PC-3 (cell line): Measurements from ENCODE around the gene PAQR4. TPM values are rescaled to one million over a fixed set of nuclear protein-coding genes. Genes with fewer than 3 reads are reported as not detected.

Experiments used
- ATAC-seq: fragments of 200-7000 bp; cut with Tn5 transposase; 2 replicates; pipeline ENCODE4 v1.9.1; 2020; ENCODE audit warnings: mild to moderate bottlenecking, moderate library complexity
- BruUV-seq: library from RNA; stranded (reverse); fragments of 400-500 nt; replicated peaks from 2 replicates; lab custom pipeline; 2021; lab: Mats Ljungman, UMichigan
- CTCF ChIA-PET: fragments of 300-600 bp; sonication (Branson Sonifier 250); formaldehyde crosslinking; loops from one replicate; lab custom pipeline; 2022; ENCODE audit warnings: antibody characterized with exemption; lab: Charles Lee
- POLR2A ChIA-PET: fragments of 300-600 bp; sonication (Branson Sonifier 250); formaldehyde crosslinking; loops from one replicate; lab custom pipeline; 2022; ENCODE audit warnings: antibody characterized with exemption; ENCODE audit not compliant: unreplicated experiment; lab: Charles Lee
- DNase-seq: peaks from one replicate; pipeline ENCODE4 v3.0.0-alpha.2; 2015
- H2AFZ ChIP-seq: fragments of 300-600 bp; sonication (generic); 2 replicates; pipeline ENCODE4 v1.6.0; 2016; ENCODE audit warnings: antibody characterized with exemption, low read length
- H3F3A ChIP-seq: fragments of 300-600 bp; sonication (generic); one replicate; pipeline ENCODE4 v1.6.0; 2017; ENCODE audit warnings: antibody characterized with exemption, low read length, control low read depth, mild to moderate bottlenecking; ENCODE audit not compliant: unreplicated experiment
- H3K27ac ChIP-seq: fragments of 300-600 bp; sonication (generic); 2 replicates; pipeline ENCODE4 v1.5.1; 2016; ENCODE audit warnings: mild to moderate bottlenecking, low read length
- H3K27me3 ChIP-seq: fragments of 300-600 bp; sonication (generic); 2 replicates; pipeline ENCODE4 v1.6.1; 2016; ENCODE audit warnings: low read length, mixed read lengths
- H3K36me3 ChIP-seq: fragments of 300-600 bp; sonication (generic); 2 replicates; pipeline ENCODE4 v1.6.1; 2016; ENCODE audit warnings: low read depth, mixed run types, low read length, mixed read lengths
- H3K4me1 ChIP-seq: fragments of 300-600 bp; sonication (generic); 2 replicates; pipeline ENCODE4 v1.5.1; 2016; ENCODE audit warnings: low read length; ENCODE audit not compliant: insufficient read depth
- H3K4me2 ChIP-seq: fragments of 300-600 bp; sonication (generic); 2 replicates; pipeline ENCODE4 v1.6.0; 2016; ENCODE audit warnings: low read length
- H3K4me3 ChIP-seq: fragments of 300-600 bp; sonication (generic); 2 replicates; pipeline ENCODE4 v1.5.1; 2016; ENCODE audit warnings: mild to moderate bottlenecking, low read length, mixed read lengths
- H3K79me2 ChIP-seq: fragments of 300-600 bp; sonication (generic); 2 replicates; pipeline ENCODE4 v1.6.1; 2017; ENCODE audit warnings: low read length, mixed read lengths
- H3K9ac ChIP-seq: fragments of 300-600 bp; sonication (generic); 2 replicates; pipeline ENCODE4 v1.6.0; 2016; ENCODE audit warnings: mild to moderate bottlenecking, low read length
- H3K9me2 ChIP-seq: fragments of 300-600 bp; sonication (generic); replicated peaks from 2 replicates; pipeline ENCODE4 v1.6.1; 2016; ENCODE audit warnings: mixed run types, low read length, mixed read lengths
- H3K9me3 ChIP-seq: fragments of 300-600 bp; sonication (generic); 2 replicates; pipeline ENCODE4 v1.6.1; 2016; ENCODE audit warnings: low read length, mixed read lengths
- H4K20me1 ChIP-seq: fragments of 300-600 bp; sonication (generic); 2 replicates; pipeline ENCODE4 v1.6.1; 2016; ENCODE audit warnings: low read length, mixed read lengths
- CTCF ChIP-seq: fragments of 300-600 bp; sonication (generic); conservative IDR thresholded peaks from 2 replicates; pipeline ENCODE4 v1.5.1; 2017; ENCODE audit warnings: antibody characterized with exemption, low read depth, mild to moderate bottlenecking, low read length
- EZH2 ChIP-seq: fragments of 300-600 bp; sonication (generic); IDR thresholded peaks from one replicate; pipeline ENCODE4 v1.6.1; 2017; ENCODE audit warnings: antibody characterized with exemption, mild to moderate bottlenecking, low read length; ENCODE audit not compliant: unreplicated experiment
- EZH2phosphoT487 ChIP-seq: fragments of 300-600 bp; sonication (generic); IDR thresholded peaks from 2 replicates; pipeline ENCODE4 v1.6.1; 2018; ENCODE audit warnings: mild to moderate bottlenecking, antibody characterized with exemption, low read length, borderline replicate concordance
- intact Hi-C: fragments of 100-400 bp; cut with micrococcal nuclease; formaldehyde crosslinking; loops from 2 replicates; pipeline ENCODE4 v1.9.0; 2023
- total RNA-seq: library from RNA; depleted of rRNA; stranded (reverse); fragments of >200 nt; gene quantifications from 2 replicates; pipeline ENCODE4 v1.2.3, GENCODE V29; 2014

PAQR4 gene
- total RNA-seq, 1 experiment from 2014 or later, result 37.9 TPM

GRCh38 chr16:2971985-2972784 lies 3.0 kb downstream of the PAQR4 start:
- peaks cover 16% of the 10 kb centered on the region; the same call in 1 of the 2 replicates for H3K4me1 ChIP-seq
- no peaks in the 10 kb centered on the region for H3F3A ChIP-seq
- H3K9me3 ChIP-seq, result no peaks in the 10 kb centered on the region
- DNase-seq (no peak), ATAC-seq (no peak)
- no peaks in the 10 kb centered on the region for H3K9me2 ChIP-seq
- no peak overlapping the region for H3K27ac ChIP-seq
- no peak overlapping the region for H3K4me2 ChIP-seq
- BruUV-seq, result no TSS peak
- ChIA-PET POLR2A (no interaction called here), CTCF (no interaction called here)
- peaks cover 12% of the 10 kb centered on the region for H4K20me1 ChIP-seq
- no peak overlapping the region for H3K9ac ChIP-seq
- no peaks in the 10 kb centered on the region for H3K27me3 ChIP-seq
- H3K79me2 ChIP-seq, result peaks cover 17% of the 10 kb centered on the region; the same call in 1 of the 2 replicates
- intact Hi-C loops, result no loop called here
- H3K4me3 ChIP-seq, result no peak overlapping the region
- peaks cover 6% of the 10 kb centered on the region; the same call in 1 of the 2 replicates for H3K36me3 ChIP-seq
- TF ChIP-seq EZH2 (no peak), EZH2phosphoT487 (no peak), CTCF (no peak)
- no peak overlapping the region for H2AFZ ChIP-seq

GRCh38 chr16:2973093-2973492 lies 3.9 kb downstream of the PAQR4 start:
- Histone ChIP-seq H3K9me2 (no peaks in the 10 kb centered on the region), H3F3A (no peaks in the 10 kb centered on the region), H3K27ac (no peak overlapping the region), H3K36me3 (peaks cover 6% of the 10 kb centered on the region; the same call in 1 of the 2 replicates), H3K4me2 (no peak overlapping the region), H3K27me3 (no peaks in the 10 kb centered on the region), H4K20me1 (peaks cover 12% of the 10 kb centered on the region), H3K9ac (no peak overlapping the region), H3K79me2 (peaks cover 24% of the 10 kb centered on the region), H3K4me1 (peaks cover 25% of the 10 kb centered on the region), H3K4me3 (no peak overlapping the region), H2AFZ (no peak overlapping the region), H3K9me3 (no peaks in the 10 kb centered on the region)
- intact Hi-C loops, result no loop called here
- TF ChIP-seq CTCF, result no peak
- POLR2A ChIA-PET, result no interaction called here
- BruUV-seq, result no TSS peak
- ATAC-seq, result no peak
- CTCF ChIA-PET, result no interaction called here
- DNase-seq, result no peak

GRCh38 chr16:2973605-2974318 lies 4.6 kb downstream of the PAQR4 start:
- CTCF ChIA-PET, result no interaction called here

More at GRCh38 chr16:2973605-2974318, 4.6 kb downstream of the PAQR4 start:
- Histone ChIP-seq H4K20me1 (peaks cover 12% of the 10 kb centered on the region), H3K4me1 (peaks cover 22% of the 10 kb centered on the region), H3K79me2 (peaks cover 29% of the 10 kb centered on the region), H3K27me3 (no peaks in the 10 kb centered on the region), H3K9me2 (no peaks in the 10 kb centered on the region), H3K9me3 (no peaks in the 10 kb centered on the region), H3K9ac (no peak overlapping the region), H3K36me3 (peaks cover 6% of the 10 kb centered on the region; the same call in 1 of the 2 replicates), H3K27ac (no peak overlapping the region), H2AFZ (no peak overlapping the region), H3K4me3 (no peak overlapping the region), H3F3A (no peaks in the 10 kb centered on the region), H3K4me2 (no peak overlapping the region)
- ATAC-seq (no peak), DNase-seq (no peak)
- BruUV-seq, result no TSS peak
- TF ChIP-seq EZH2phosphoT487 (no peak), EZH2 (no peak), CTCF (no peak)
- intact Hi-C loops, result no loop called here
- POLR2A ChIA-PET, result no interaction called here
